OCI-LY7 (cell line): ENCODE measurements around the gene OSBP2. TPM values are rescaled to one million over a fixed set of nuclear protein-coding genes. Genes with fewer than 3 reads are reported as not detected.
A peak's percentile ranks its signal among the peaks of the same experiment; 100 is the strongest.

ENCODE experiments used
- BruUV-seq: library from RNA; stranded (reverse); fragments of 400-500 nt; replicated peaks from 2 replicates; lab custom pipeline; 2021; lab: Mats Ljungman, UMichigan
- CTCF ChIA-PET: fragments of 300-600 bp; sonication (Branson Sonifier 250); formaldehyde crosslinking; loops from one replicate; lab custom pipeline; 2022; ENCODE audit warnings: antibody characterized with exemption; ENCODE audit not compliant: unreplicated experiment; lab: Charles Lee
- POLR2A ChIA-PET: fragments of 300-600 bp; sonication (Branson Sonifier 250); formaldehyde crosslinking; loops from one replicate; lab custom pipeline; 2022; ENCODE audit warnings: antibody characterized with exemption; lab: Charles Lee
- DNase-seq: peaks from one replicate; pipeline ENCODE4 v3.0.0-alpha.2; 2015; ENCODE audit warnings: low spot score
- H2AFZ ChIP-seq: fragments of 200-600 bp; sonication (generic), shearing (Covaris generic); 2 replicates; pipeline ENCODE4 v1.6.1; 2014; ENCODE audit warnings: mild to moderate bottlenecking, antibody characterized with exemption, low read length, moderate library complexity
- H3K27ac ChIP-seq: fragments of 200-600 bp; sonication (generic); 2 replicates; pipeline ENCODE4 v1.5.1; 2014; ENCODE audit warnings: mixed run types, low read depth, mild to moderate bottlenecking, moderate library complexity, low read length, inconsistent platforms; ENCODE audit not compliant: poor library complexity, severe bottlenecking
- H3K36me3 ChIP-seq: fragments of 200-600 bp; sonication (generic); 2 replicates; pipeline ENCODE4 v1.6.1; 2014; ENCODE audit warnings: mild to moderate bottlenecking, antibody characterized with exemption, low read length, moderate library complexity, mixed read lengths; ENCODE audit not compliant: insufficient read depth
- H3K4me1 ChIP-seq: fragments of 200-600 bp; sonication (generic); 2 replicates; pipeline ENCODE4 v1.5.1; 2014; ENCODE audit warnings: mild to moderate bottlenecking, low read length; ENCODE audit not compliant: insufficient read depth, poor library complexity, severe bottlenecking
- H3K4me2 ChIP-seq: fragments of 200-600 bp; sonication (generic); 2 replicates; pipeline ENCODE4 v1.6.1; 2014; ENCODE audit warnings: mild to moderate bottlenecking, low read length
- H3K4me3 ChIP-seq: fragments of 200-600 bp; sonication (generic); 2 replicates; pipeline ENCODE4 v1.5.1; 2014; ENCODE audit warnings: mild to moderate bottlenecking, low read depth, low read length; ENCODE audit not compliant: poor library complexity, severe bottlenecking
- H3K79me2 ChIP-seq: fragments of 200-600 bp; sonication (generic); 2 replicates; pipeline ENCODE4 v1.6.1; 2016; ENCODE audit warnings: low read depth, mild to moderate bottlenecking, low read length, moderate library complexity, mixed read lengths; ENCODE audit not compliant: insufficient read depth
- H3K9me2 ChIP-seq: fragments of 200-600 bp; sonication (generic); 2 replicates; pipeline ENCODE4 v1.6.1; 2016; ENCODE audit warnings: mild to moderate bottlenecking, low read length, mixed read lengths; ENCODE audit not compliant: insufficient read depth
- H3K9me3 ChIP-seq: fragments of 200-600 bp; sonication (generic); 2 replicates; pipeline ENCODE4 v1.6.1; 2014; ENCODE audit warnings: mild to moderate bottlenecking, mixed run types, low read length, mixed read lengths
- H4K20me1 ChIP-seq: fragments of 200-600 bp; sonication (generic); 2 replicates; pipeline ENCODE4 v1.6.1; 2014; ENCODE audit warnings: mild to moderate bottlenecking, antibody characterized with exemption, low read length, moderate library complexity, mixed read lengths; ENCODE audit not compliant: insufficient read depth
- EZH2phosphoT487 ChIP-seq: fragments of 200-600 bp; sonication (generic); IDR thresholded peaks from 2 replicates; pipeline ENCODE4 v1.6.1; 2018; ENCODE audit warnings: low read depth, borderline replicate concordance, mild to moderate bottlenecking, mixed run types, antibody characterized with exemption, low read length, moderate library complexity, mixed read lengths
- intact Hi-C: fragments of 100-400 bp; cut with micrococcal nuclease; formaldehyde crosslinking; loops from one replicate; pipeline ENCODE4 v1.10.0; 2022; ENCODE audit not compliant: unreplicated experiment
- total RNA-seq, 2 experiments: library from RNA; depleted of rRNA in 1 of 2; stranded (reverse); fragments of >200 nt in 1 of 2; shearing (Covaris generic) in 1 of 2; gene quantifications; 2 replicates each; pipeline ENCODE4 v1.2.3, GENCODE V29; 2014 to 2022
- TF ChIP-seq, protein P1 (sequence below): fragments of 200-600 bp; sonication (generic); conservative IDR thresholded peaks from 2 replicates; pipeline ENCODE4 v1.5.1; 2014; ENCODE audit warnings: mild to moderate bottlenecking, antibody characterized with exemption, low read length, moderate library complexity, mixed read lengths

The OSBP2 gene
- total RNA-seq, 2 experiments from 2014 or later = 0.19 to 0.34 TPM

DNA sequence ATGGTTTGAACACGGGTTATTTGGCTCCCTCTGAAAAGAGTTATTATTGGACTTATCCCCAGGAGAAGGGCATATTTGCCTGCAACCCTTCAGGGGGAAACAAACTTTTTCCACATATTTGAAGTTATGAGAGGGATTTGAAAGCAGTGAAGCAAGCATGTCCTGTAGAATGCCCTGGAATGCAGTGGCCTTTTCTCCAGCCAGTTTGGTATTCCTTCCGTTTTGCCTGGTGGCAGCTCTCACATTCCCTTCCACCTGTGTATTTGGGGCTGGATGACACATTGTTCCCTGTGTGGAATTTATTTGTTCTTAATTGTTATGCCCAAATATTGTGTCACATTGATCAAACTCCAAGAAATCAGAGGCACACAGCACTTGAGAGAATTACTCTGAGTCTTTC lies 59.0 kb downstream of the OSBP2 start:
- Histone ChIP-seq H3K79me2 (no peaks in the 10 kb centered on the region), H3K27ac (no peak overlapping the region), H3K9me2 (no peaks in the 10 kb centered on the region), H3K36me3 (no peaks in the 10 kb centered on the region), H3K9me3 (no peaks in the 10 kb centered on the region), H2AFZ (no peak overlapping the region), H3K4me1 (no peaks in the 10 kb centered on the region), H3K4me3 (no peak overlapping the region), H4K20me1 (no peaks in the 10 kb centered on the region), H3K4me2 (no peak overlapping the region)
- TF ChIP-seq, protein P1, sequence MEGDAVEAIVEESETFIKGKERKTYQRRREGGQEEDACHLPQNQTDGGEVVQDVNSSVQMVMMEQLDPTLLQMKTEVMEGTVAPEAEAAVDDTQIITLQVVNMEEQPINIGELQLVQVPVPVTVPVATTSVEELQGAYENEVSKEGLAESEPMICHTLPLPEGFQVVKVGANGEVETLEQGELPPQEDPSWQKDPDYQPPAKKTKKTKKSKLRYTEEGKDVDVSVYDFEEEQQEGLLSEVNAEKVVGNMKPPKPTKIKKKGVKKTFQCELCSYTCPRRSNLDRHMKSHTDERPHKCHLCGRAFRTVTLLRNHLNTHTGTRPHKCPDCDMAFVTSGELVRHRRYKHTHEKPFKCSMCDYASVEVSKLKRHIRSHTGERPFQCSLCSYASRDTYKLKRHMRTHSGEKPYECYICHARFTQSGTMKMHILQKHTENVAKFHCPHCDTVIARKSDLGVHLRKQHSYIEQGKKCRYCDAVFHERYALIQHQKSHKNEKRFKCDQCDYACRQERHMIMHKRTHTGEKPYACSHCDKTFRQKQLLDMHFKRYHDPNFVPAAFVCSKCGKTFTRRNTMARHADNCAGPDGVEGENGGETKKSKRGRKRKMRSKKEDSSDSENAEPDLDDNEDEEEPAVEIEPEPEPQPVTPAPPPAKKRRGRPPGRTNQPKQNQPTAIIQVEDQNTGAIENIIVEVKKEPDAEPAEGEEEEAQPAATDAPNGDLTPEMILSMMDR = no peak
- no peak for TF ChIP-seq EZH2phosphoT487
- intact Hi-C loops = no loop called here
- ChIA-PET POLR2A (no interaction called here), CTCF (no interaction called here)
- no TSS peak for BruUV-seq
- DNase-seq = no peak

DNA sequence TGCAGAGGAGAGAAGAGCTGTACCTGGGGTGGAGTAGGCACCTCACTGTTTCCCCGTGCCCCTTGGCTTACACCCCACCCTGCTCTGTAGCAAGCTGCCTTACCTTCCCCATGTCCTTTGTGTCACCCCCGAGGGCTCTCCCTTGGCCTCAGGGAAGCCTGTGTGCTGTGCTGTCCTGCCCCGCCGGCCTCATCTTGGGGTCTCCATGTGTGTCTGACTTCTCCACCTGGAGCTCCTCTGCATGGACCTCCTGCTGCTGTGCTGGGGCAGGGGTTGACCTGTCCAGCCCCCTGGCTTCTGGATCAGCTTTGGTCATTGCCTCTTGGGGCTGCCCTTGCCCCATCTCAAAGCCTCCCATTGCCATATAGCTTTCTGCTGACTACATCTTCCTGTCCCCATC lies 59.8 kb downstream of the OSBP2 start:
- no TSS peak for BruUV-seq
- ChIA-PET POLR2A (interaction anchor here (0.9 kb wide), 1 partner anchor 120 kb away, joined by 3 read pairs; no protein-coding TSS in a partner anchor), CTCF (interaction anchor here (0.5 to 1.0 kb wide), 2 partner anchors 120 to 1871 kb away, joined by 5 to 6 read pairs; partner anchors contain the start of gene ZNRF3)
- Histone ChIP-seq H3K9me3 (no peaks in the 10 kb centered on the region), H3K27ac (no peak overlapping the region), H4K20me1 (no peaks in the 10 kb centered on the region), H3K9me2 (no peaks in the 10 kb centered on the region), H3K4me3 (no peak overlapping the region), H3K4me1 (no peaks in the 10 kb centered on the region), H3K79me2 (no peaks in the 10 kb centered on the region), H3K36me3 (no peaks in the 10 kb centered on the region), H2AFZ (no peak overlapping the region), H3K4me2 (no peak overlapping the region)
- intact Hi-C loops = no loop called here
- TF ChIP-seq, protein P1 = no peak
- no peak for TF ChIP-seq EZH2phosphoT487
- no peak for DNase-seq

DNA sequence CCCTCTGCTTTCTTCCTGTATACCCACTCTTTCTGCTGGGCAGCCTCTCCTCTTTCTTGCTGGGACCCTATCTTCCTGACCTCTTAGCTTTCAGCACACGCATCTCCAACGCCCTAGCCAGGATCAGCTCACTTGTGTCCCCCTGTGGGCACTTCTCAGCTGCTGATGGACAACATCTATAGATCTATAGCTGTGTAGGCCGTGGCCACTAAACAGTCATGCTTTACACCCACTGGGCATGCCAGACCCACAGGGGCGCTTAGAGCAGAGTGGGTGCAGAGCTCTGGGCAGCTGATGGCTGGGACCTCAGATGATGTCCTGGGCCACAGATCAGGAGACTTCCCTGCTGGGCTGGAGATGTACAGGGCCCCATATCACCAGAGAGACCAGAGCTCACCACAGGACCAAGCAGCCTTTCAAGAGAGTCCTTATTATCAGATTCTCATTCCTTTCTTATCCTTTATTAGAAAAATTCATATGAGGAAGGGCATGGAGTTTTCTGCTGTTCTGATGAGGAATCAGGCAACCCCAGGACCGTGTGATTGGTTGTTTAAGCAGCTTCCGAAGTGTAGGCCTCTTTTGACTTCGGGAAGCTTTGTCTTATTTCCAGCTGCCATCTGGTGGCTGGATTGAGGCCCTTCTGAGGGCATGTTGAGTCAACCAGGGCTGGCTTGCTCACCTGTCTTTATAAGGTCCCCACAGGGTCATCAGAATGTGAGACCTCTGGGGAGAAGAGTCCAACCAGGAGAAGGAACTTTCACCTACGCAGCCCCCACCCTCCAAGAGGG lies 60.5 kb downstream of the OSBP2 start:
- intact Hi-C loops = loop anchor here (1.0 kb wide), 1 partner anchor 120 kb away; the partner anchor contains the start of gene SLC35E4
- Histone ChIP-seq H3K4me2 (no peak overlapping the region), H3K4me3 (no peak overlapping the region), H3K79me2 (no peaks in the 10 kb centered on the region), H3K27ac (no peak overlapping the region), H3K9me3 (no peaks in the 10 kb centered on the region), H2AFZ (no peak overlapping the region), H4K20me1 (no peaks in the 10 kb centered on the region), H3K9me2 (no peaks in the 10 kb centered on the region), H3K4me1 (no peaks in the 10 kb centered on the region), H3K36me3 (no peaks in the 10 kb centered on the region)
- ChIA-PET POLR2A (interaction anchor here (0.9 kb wide), 1 partner anchor 120 kb away, joined by 3 read pairs; no protein-coding TSS in a partner anchor), CTCF (interaction anchor here (0.5 to 1.0 kb wide), 2 partner anchors 121 to 1872 kb away, joined by 5 to 6 read pairs; partner anchors contain the start of gene ZNRF3)
- DNase-seq = peak; percentile 38
- TF ChIP-seq EZH2phosphoT487 = no peak
- TF ChIP-seq, protein P1 = peak; percentile 68
- no TSS peak for BruUV-seq
